ENCODE data around the gene UBE2H.

GRCh38 chr7:129797214-129797789 is 155.5 kb downstream of the UBE2H start:
- TF ChIP-seq POLR2A (IDR thresholded peaks at IDR 0.05) (no peak), CTCF (IDR thresholded peaks at IDR 0.05) (no peak)

Measured in body of pancreas (tissue), 4 donors.